HG03521 (cell line): Measurements from ENCODE around the gene RFNG.

Experiments
- ATAC-seq: cut with Tn5 transposase; IDR thresholded peaks from one replicate; pipeline ENCODE4 v1.9.1; 2021; ENCODE audit warnings: mild to moderate bottlenecking, moderate library complexity; ENCODE audit not compliant: unreplicated experiment

The RFNG gene

DNA sequence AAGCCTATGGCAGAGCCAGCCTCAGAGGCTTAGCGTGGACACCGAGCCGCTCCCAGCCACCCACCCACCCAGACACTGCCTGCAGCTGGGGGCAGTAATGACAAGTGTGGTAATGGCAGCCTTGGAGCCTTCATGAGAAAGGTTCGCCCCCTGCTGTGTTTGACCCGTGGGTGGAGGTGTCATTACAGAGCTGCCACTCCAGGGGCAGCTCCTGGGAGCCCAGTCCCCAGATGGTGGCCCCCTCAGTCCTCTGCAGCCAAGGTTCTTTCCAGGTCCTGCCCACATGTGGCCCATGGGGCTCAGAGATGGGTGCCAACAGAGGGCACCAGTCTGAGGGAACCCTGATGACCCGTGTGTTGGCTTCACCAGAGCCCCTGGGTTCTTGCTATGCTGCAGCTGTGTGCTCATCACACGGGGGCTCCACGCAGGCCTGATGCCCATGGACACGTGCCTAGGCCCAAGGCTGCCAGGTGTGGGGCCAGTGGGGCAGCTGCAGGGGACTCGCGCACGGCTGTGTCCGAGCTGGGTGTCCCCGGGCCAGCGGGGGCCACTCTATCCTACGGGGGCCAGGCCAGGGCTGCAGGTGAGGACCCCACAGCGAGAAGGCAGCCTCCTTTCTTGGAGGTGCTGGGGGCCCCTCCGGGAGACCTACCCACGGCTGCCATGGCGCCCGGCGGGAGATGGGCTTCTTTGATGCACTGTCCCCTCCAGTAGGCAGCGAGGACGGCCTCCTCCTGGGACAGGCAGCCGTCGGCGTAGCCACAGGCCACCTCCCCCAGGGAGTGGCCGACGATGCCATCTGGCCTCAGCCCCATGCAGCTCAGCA, 38.3 kb upstream of the RFNG start:
- ATAC-seq = no peak

DNA sequence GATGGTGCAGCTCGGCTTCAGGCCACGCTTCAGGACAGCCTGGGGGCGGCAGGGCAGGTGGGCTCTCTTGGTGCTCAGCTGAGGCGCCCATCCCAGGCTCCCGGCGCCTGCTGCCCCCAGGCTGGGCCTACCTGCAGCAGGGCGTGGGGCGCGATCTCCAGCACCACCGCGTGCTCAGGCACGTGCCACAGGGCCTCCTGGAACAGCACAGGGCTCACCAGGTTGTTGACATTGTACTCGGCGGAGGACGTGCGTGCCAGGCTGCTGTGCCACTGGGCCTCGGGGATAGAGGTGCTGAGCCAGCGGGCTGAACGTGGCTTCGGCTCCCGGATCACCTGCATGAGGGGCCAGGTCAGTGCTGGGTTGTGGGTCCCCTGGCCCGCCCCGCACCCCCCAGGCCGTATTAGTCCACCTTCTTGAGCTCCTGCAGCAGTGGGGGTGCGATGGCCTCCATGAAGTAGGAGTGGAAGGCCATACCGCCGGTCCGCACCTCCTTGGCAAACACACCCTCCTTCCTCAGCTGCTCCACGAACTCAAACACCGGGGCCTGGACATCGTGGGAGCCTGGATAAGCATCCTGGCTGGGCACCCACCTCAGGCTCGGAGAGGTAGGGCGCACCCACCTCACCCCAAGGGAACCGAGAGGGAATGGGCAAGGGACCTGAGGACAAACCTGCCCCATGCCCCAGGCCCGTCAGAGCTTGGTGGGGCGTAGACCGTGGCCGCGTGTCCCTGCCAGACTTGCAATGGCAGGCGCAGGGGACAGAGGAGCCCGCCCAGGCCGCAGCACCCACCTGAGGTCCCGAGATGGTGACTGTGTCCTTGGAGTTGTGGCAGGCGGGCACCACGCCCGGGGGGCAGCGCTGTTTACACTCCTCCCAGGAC, 37.5 kb upstream of the RFNG start:
- ATAC-seq = no peak

DNA sequence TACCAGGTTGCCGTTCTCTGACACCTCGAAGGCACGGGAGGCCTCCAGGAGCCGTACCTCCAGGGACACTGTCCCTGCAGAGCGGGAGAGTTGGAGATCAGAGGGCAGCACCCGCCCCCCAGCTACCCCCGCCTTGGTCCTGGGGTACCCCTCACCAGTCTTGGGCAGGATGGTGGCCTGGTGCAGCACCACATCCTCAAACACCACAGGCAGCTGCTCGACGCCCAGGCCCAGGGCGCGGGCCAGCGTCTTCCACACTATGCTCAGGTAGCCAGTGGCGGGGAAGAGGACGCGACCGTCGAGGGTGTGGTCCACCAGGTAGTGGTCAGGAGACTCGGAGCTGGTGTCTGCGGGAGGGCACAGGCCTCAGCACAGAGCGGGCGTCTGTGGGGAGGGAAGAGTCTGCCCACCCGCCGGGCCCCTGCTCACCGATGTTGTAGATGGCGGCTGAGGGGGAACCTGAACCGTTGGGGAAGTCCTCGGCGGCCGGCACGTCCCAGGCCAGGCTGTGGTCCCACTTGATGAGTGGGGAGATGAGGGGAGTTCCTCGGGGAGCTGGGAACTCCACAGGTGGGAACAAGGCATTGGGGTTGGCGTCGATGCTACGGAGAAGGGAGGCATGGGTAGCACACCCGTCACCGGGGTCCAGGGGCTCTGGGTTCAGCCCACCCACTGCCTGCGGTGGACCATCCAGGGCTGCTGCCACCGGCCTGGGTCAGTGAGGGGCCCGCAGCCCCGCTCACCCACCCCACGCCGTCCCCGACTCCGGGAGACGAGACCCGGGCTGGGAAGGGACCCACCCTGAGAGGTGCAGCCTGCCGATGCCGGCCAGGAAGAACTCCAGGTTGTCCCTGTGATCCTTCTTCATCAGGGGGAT, 36.6 kb upstream of the RFNG start:
- ATAC-seq = no peak

GRCh38 chr17:82086941-82087906, 35.6 kb upstream of the RFNG start:
- ATAC-seq = no peak

GRCh38 chr17:82085931-82086764, 34.5 kb upstream of the RFNG start:
- no peak for ATAC-seq

GRCh38 chr17:82085031-82085861, 33.6 kb upstream of the RFNG start:
- no peak for ATAC-seq

DNA sequence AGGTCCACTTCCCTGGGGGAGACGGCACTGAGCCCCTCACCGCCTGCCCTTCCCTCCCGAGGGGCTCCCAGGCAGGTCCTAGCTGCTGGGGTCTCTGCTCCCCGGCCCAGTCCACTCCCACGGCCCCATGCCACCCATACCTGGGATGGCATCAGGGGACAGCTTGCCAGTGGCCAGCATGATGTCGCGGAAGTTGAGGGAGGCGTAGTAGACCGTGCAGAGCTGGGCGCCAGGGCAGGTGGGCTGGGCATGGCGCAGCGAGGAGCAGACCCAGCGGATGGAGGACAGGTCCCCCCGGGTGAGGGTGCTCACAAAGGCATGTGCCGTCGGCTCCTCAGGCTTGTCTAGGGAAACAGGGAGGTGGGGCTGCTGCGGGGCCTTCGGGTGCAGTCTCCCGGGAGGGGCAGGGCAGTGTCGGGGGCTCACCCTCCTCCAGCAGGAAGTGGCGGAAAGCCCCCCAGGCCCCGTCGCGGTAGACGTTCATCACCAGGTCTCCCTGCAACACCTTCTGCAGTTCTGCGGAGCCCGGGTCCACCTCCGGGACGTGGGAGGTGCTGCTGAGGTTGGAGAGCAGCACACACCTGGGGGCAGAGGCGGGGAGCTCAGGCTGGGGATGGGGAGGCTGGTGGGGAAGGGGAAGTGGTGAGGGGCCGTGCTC, 32.9 kb upstream of the RFNG start:
- ATAC-seq = no peak

GRCh38 chr17:82083533-82084359, 32.1 kb upstream of the RFNG start:
- ATAC-seq = no peak

- ATAC-seq = no peak
Observed at GRCh38 chr17:82083009-82083408, 31.4 kb upstream of the RFNG start.

- no peak for ATAC-seq
Observed at GRCh38 chr17:82082456-82082855, 30.8 kb upstream of the RFNG start.

- no peak for ATAC-seq
Observed at GRCh38 chr17:82081966-82082365, 30.4 kb upstream of the RFNG start.

- ATAC-seq = no peak
Observed at GRCh38 chr17:82081546-82081945, 29.9 kb upstream of the RFNG start.

GRCh38 chr17:82080789-82081464, 29.3 kb upstream of the RFNG start:
- no peak for ATAC-seq

DNA sequence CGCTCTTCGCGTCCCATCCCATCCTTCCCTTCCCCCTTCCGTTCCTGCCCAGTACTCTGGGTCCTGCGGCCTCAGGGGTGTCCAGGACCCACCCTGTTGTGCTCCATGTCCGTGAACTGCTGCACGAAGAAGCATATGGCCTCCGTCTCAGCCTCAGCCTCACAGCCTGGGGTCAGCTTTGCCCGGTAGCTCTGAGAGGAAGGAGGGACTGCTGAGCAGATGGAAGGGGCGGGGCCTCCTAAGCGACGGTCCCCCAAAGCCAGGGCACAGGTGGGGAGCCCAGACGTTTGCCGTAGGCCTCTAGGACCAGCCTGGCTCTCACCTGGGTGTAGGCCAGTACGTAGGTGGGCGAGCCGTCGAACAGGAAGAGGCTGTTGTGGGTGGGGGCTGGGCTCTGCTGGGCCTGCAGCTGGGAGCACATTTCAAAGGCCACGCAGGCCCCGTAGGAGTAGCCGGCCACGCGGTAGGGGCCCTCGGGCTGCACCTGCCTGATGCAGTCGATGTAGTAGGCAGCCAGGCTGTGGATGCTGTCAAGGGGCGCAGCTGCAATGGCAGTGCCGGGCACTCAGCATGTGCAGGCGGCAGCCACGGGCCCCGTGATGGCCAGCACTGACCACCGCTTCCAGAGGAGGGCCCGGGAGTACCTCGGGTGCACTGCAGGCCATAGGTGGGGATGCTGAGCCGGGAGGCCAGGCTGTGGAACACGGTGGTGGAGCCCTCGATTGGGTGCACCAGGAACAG, 28.6 kb upstream of the RFNG start:
- no peak for ATAC-seq

DNA sequence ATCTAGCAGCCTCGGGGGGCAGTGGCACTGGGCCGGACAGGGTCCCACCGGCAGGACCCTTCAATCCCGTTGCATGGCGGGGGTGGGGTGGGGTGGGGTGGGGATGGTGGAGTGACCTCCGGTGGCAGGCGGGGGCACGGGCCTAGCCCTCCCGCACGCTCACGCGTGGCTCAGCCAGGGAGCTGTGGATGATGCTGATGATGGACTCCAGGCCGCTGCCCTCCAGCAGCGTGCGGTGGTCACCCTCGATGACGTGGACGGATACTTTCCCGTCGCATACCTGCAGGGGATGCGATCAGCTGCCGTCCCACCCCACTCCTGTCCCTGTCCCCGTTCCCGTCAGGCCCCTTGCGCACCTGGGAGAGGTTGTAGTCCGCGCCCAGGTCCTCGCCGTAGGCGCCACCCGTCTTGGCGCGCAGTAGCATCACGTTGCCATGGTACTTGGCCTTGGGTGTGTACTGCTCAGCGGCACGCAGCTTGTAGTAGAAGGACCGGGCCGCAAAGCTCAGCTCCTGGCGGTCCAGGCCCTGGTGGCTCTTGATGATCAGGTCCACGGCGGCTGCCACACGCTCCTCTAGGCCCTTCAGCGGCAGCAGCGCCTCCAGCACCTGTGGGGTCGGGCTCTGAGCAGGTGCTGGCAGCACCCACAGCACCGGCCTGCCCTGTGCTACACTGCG, 27.5 kb upstream of the RFNG start:
- ATAC-seq = no peak
